ENCODE data around the gene S1PR4. TPM values are rescaled to one million over a fixed set of nuclear protein-coding genes. Genes with fewer than 3 reads are reported as not detected.
A peak's percentile ranks its signal among the peaks of the same experiment; 100 is the strongest.

The S1PR4 gene
- total RNA-seq, 1 experiment from 2014 or later: 0.28 TPM

GRCh38 chr19:3227054-3227626 lies 48.6 kb downstream of the S1PR4 start:
- Mint-ChIP-seq H3K36me3 (no peaks in the 10 kb centered on the region), H3K27ac (no peak overlapping the region), H3K9me3 (no peaks in the 10 kb centered on the region), H3K4me3 (no peak overlapping the region), H3K4me1 (peaks cover 8% of the 10 kb centered on the region), H3K27me3 (ENCODE audit: low read depth) (no peaks in the 10 kb centered on the region)
- ChIA-PET POLR2A (interaction anchor here (0.6 kb wide), 1 partner anchor 100 kb away, joined by 5 read pairs; no protein-coding TSS in a partner anchor), CTCF (interaction anchor here (1.0 to 4.4 kb wide), 3 partner anchors 49 to 101 kb away, joined by 3 to 30 read pairs (median 5); no protein-coding TSS in a partner anchor)
- DNase-seq (ENCODE audit: low spot score): no peak
- ATAC-seq: no peak
- TF ChIP-seq GTF2I (CRISPR knock-in tag; conservative IDR thresholded peaks at IDR 0.05) (0 out of 2 replicates have a peak, but pooled peaks have one; percentile 23), GABPB1 (CRISPR knock-in tag; IDR thresholded peaks at IDR 0.05) (no peak)

DNA sequence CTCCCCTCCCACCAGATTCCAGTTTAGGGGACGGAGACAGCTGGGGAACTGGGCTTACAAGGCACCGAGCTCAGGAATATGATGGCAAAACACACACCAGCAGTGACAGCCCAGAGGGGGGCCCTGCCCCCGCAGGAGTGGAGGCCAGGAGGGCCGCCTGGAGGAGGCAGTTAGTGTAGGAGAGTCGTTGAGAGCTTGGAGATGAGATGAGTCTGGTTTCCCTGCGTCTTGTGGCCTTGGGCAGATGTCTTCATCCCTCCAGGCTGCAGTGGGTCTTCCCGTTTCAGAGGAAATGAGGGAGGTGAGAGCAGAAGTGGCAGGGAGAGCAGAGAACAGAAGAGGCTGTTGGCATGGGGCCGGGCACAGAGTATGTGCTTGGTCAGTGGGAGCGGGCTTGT lies 50.8 kb downstream of the S1PR4 start:
- DNase-seq (ENCODE audit: low spot score): no peak
- ChIA-PET CTCF (interaction anchor here (0.5 to 4.4 kb wide), 7 partner anchors 19 to 279 kb away, joined by 3 to 30 read pairs (median 4); no protein-coding TSS in a partner anchor), POLR2A (no interaction called here)
- TF ChIP-seq, protein P1, sequence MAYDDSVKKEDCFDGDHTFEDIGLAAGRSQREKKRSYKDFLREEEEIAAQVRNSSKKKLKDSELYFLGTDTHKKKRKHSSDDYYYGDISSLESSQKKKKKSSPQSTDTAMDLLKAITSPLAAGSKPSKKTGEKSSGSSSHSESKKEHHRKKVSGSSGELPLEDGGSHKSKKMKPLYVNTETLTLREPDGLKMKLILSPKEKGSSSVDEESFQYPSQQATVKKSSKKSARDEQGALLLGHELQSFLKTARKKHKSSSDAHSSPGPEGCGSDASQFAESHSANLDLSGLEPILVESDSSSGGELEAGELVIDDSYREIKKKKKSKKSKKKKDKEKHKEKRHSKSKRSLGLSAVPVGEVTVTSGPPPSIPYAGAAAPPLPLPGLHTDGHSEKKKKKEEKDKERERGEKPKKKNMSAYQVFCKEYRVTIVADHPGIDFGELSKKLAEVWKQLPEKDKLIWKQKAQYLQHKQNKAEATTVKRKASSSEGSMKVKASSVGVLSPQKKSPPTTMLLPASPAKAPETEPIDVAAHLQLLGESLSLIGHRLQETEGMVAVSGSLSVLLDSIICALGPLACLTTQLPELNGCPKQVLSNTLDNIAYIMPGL (CRISPR knock-in tag; IDR thresholded peaks at IDR 0.05): no peak
- TF ChIP-seq NFATC4 (CRISPR knock-in tag; IDR thresholded peaks at IDR 0.05) (no peak), CREM (CRISPR knock-in tag; IDR thresholded peaks at IDR 0.05) (no peak), TEAD4 (CRISPR knock-in tag; IDR thresholded peaks at IDR 0.05) (no peak), JUN (CRISPR knock-in tag; IDR thresholded peaks at IDR 0.05) (no peak), SMAD3 (CRISPR knock-in tag; IDR thresholded peaks at IDR 0.05; ENCODE audit: borderline replicate concordance) (no peak), CDX4 (CRISPR knock-in tag; IDR thresholded peaks at IDR 0.05; ENCODE audit: borderline replicate concordance) (no peak), ELF4 (CRISPR knock-in tag; IDR thresholded peaks at IDR 0.05; ENCODE audit: low read depth) (no peak), STAT6 (CRISPR knock-in tag; conservative IDR thresholded peaks at IDR 0.05; ENCODE audit: low read depth) (no peak), ZNF671 (CRISPR knock-in tag; IDR thresholded peaks at IDR 0.05) (no peak), NR1H2 (CRISPR knock-in tag; IDR thresholded peaks at IDR 0.05) (no peak), ZNF232 (CRISPR knock-in tag; IDR thresholded peaks at IDR 0.05) (no peak), NR2C2 (CRISPR knock-in tag; IDR thresholded peaks at IDR 0.05) (no peak), GABPB1 (CRISPR knock-in tag; IDR thresholded peaks at IDR 0.05) (no peak), GRHL2 (CRISPR knock-in tag; IDR thresholded peaks at IDR 0.05; ENCODE audit: insufficient replicate concordance, severe bottlenecking) (no peak), ZNF121 (CRISPR knock-in tag; IDR thresholded peaks at IDR 0.05) (no peak)
- TF ChIP-seq, protein P2, sequence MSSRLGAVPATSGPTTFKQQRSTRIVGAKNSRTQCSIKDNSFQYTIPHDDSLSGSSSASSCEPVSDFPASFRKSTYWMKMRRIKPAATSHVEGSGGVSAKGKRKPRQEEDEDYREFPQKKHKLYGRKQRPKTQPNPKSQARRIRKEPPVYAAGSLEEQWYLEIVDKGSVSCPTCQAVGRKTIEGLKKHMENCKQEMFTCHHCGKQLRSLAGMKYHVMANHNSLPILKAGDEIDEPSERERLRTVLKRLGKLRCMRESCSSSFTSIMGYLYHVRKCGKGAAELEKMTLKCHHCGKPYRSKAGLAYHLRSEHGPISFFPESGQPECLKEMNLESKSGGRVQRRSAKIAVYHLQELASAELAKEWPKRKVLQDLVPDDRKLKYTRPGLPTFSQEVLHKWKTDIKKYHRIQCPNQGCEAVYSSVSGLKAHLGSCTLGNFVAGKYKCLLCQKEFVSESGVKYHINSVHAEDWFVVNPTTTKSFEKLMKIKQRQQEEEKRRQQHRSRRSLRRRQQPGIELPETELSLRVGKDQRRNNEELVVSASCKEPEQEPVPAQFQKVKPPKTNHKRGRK (CRISPR knock-in tag; IDR thresholded peaks at IDR 0.05; ENCODE audit: borderline replicate concordance): no peak
- TF ChIP-seq, protein P3, sequence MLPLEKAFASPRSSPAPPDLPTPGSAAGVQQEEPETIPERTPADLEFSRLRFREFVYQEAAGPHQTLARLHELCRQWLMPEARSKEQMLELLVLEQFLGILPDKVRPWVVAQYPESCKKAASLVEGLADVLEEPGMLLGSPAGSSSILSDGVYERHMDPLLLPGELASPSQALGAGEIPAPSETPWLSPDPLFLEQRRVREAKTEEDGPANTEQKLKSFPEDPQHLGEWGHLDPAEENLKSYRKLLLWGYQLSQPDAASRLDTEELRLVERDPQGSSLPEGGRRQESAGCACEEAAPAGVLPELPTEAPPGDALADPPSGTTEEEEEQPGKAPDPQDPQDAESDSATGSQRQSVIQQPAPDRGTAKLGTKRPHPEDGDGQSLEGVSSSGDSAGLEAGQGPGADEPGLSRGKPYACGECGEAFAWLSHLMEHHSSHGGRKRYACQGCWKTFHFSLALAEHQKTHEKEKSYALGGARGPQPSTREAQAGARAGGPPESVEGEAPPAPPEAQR (CRISPR knock-in tag; IDR thresholded peaks at IDR 0.05): no peak
- TF ChIP-seq, protein P4, sequence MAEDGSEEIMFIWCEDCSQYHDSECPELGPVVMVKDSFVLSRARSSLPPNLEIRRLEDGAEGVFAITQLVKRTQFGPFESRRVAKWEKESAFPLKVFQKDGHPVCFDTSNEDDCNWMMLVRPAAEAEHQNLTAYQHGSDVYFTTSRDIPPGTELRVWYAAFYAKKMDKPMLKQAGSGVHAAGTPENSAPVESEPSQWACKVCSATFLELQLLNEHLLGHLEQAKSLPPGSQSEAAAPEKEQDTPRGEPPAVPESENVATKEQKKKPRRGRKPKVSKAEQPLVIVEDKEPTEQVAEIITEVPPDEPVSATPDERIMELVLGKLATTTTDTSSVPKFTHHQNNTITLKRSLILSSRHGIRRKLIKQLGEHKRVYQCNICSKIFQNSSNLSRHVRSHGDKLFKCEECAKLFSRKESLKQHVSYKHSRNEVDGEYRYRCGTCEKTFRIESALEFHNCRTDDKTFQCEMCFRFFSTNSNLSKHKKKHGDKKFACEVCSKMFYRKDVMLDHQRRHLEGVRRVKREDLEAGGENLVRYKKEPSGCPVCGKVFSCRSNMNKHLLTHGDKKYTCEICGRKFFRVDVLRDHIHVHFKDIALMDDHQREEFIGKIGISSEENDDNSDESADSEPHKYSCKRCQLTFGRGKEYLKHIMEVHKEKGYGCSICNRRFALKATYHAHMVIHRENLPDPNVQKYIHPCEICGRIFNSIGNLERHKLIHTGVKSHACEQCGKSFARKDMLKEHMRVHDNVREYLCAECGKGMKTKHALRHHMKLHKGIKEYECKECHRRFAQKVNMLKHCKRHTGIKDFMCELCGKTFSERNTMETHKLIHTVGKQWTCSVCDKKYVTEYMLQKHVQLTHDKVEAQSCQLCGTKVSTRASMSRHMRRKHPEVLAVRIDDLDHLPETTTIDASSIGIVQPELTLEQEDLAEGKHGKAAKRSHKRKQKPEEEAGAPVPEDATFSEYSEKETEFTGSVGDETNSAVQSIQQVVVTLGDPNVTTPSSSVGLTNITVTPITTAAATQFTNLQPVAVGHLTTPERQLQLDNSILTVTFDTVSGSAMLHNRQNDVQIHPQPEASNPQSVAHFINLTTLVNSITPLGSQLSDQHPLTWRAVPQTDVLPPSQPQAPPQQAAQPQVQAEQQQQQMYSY (CRISPR knock-in tag; IDR thresholded peaks at IDR 0.05): no peak
- TF ChIP-seq, protein P5, sequence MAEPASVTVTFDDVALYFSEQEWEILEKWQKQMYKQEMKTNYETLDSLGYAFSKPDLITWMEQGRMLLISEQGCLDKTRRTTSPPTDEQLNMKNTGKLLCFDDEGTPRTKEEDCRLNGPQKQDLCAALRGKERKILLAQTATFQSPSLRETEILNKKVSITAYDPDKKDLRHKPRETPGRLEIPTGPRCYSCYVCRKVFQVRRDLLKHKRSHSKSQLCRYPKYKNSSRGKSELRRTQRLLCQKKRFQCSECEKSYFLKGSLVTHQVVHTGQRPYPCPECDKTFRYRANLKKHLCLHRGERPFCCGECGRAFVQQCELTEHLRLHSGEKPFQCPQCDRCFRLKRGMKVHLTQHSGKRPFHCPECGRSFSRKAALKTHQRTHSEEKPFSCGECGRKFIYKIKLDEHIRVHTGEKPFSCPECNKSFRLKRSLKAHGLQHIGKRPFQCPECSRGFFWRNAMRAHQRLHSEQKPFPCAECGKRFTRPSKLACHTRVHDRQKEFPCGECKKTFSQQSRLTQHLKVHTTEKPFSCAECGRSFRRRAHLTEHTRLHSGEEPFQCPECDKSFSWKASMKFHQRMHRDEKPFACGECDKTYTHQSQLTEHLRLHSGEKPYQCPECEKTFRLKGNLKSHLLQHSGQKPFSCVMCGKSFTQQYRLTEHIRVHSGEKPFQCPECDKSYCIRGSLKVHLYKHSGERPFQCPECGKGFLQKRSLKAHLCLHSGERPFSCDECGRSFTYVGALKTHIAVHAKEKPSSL (CRISPR knock-in tag; conservative IDR thresholded peaks at IDR 0.05): no peak
- no peak overlapping the region for H3K27ac Mint-ChIP-seq
- peaks cover 8% of the 10 kb centered on the region for H3K4me1 Mint-ChIP-seq
- H3K36me3 Mint-ChIP-seq: no peaks in the 10 kb centered on the region
- H3K9me3 Mint-ChIP-seq: no peaks in the 10 kb centered on the region
- ATAC-seq: no peak
- H3K4me3 Mint-ChIP-seq: no peak overlapping the region
- H3K27me3 Mint-ChIP-seq (ENCODE audit: low read depth): no peaks in the 10 kb centered on the region
